ENCODE data around the gene CCDC149. TPM values are rescaled to one million over a fixed set of nuclear protein-coding genes. Genes with fewer than 3 reads are reported as not detected.

Gene CCDC149
- total RNA-seq, 1 experiment from 2014 or later, result 5.3 TPM

DNA sequence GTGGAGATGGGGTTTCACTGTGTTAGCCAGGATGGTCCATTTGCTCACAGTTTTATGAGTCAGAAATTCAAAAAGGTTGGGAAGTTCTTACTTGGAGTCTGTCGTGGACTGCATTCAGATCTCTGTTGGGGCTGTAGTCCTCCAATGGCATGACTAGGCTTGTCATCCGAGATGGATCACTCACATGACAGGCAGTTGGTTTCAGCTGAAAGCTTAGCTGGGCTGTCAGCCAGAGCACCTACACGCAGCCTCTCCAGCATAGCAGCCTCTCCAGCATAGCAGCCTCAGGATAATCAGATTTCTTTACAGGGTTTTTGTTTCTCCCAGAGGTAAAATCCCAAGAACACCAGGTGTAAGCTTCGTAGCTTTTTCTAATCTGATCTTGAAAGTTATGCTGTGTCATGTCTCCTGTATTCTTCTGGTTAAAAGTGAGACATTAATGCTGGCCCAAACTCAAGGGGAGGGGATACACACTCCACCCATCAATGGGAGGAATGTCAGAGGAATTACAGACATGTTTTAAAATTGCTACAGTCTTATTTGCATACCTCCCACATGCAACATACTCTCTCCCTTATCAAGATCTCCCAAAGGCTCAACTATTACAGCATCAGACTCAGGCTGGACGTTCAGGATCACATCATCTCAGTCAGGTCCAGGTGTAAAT, 149.1 kb downstream of the CCDC149 start:
- no peaks in the 10 kb centered on the region for H3K36me3 ChIP-seq (ENCODE audit: control insufficient read depth in 1 of 2, insufficient read depth in 2 of 2, low read length in 2 of 2)
- no peak overlapping the region for H2AFZ ChIP-seq (ENCODE audit: low read depth, low read length, poor library complexity, severe bottlenecking)
- RAD21 ChIA-PET (ENCODE audit: low non-redundant PET in 1 of 2, low total read pairs in 2 of 2, uncharacterized antibody in 2 of 2, unreplicated experiment in 2 of 2), result no interaction called here
- H4K20me1 ChIP-seq (ENCODE audit: insufficient read depth), result no peaks in the 10 kb centered on the region
- CTCF ChIA-PET, result no interaction called here
- H3K9me3 ChIP-seq (ENCODE audit: control insufficient read depth in 1 of 2, insufficient read depth in 1 of 2, low read depth in 1 of 2, low read length in 2 of 2), result no peaks in the 10 kb centered on the region
- H3K9me2 ChIP-seq (ENCODE audit: insufficient read depth), result no peaks in the 10 kb centered on the region
- POLR2A ChIA-PET, result no interaction called here
- H3K4me2 ChIP-seq (ENCODE audit: low read length), result no peak overlapping the region
- 0 out of 4 replicates have a peak, but pooled peaks cover 0 to 6% of the 10 kb centered on the region in 2 experiments for H3K4me1 ChIP-seq (ENCODE audit: control insufficient read depth in 1 of 2, insufficient read depth in 2 of 2, low read length in 2 of 2)
- DNase-seq (ENCODE audit: low read depth, low spot score), result no peak
- H3K9ac ChIP-seq (ENCODE audit: low read length), result no peak overlapping the region
- TF ChIP-seq ATF3 (IDR thresholded peaks at IDR 0.05) (no peak), POLR2A (IDR thresholded peaks at IDR 0.05; ENCODE audit: borderline replicate concordance, extremely low read depth, insufficient read depth, insufficient read length) (no peak), CBX3 (IDR thresholded peaks at IDR 0.05; ENCODE audit: low read depth) (no peak), SRF (IDR thresholded peaks at IDR 0.05; ENCODE audit: low read depth) (no peak), ELF1 (IDR thresholded peaks at IDR 0.05; ENCODE audit: borderline replicate concordance, low read depth) (no peak), ZNF274 (IDR thresholded peaks at IDR 0.05; ENCODE audit: low read depth, low read length) (no peak), ZFX (IDR thresholded peaks at IDR 0.05) (no peak), MAX (IDR thresholded peaks at IDR 0.05) (no peak)
- TF ChIP-seq, protein P1, sequence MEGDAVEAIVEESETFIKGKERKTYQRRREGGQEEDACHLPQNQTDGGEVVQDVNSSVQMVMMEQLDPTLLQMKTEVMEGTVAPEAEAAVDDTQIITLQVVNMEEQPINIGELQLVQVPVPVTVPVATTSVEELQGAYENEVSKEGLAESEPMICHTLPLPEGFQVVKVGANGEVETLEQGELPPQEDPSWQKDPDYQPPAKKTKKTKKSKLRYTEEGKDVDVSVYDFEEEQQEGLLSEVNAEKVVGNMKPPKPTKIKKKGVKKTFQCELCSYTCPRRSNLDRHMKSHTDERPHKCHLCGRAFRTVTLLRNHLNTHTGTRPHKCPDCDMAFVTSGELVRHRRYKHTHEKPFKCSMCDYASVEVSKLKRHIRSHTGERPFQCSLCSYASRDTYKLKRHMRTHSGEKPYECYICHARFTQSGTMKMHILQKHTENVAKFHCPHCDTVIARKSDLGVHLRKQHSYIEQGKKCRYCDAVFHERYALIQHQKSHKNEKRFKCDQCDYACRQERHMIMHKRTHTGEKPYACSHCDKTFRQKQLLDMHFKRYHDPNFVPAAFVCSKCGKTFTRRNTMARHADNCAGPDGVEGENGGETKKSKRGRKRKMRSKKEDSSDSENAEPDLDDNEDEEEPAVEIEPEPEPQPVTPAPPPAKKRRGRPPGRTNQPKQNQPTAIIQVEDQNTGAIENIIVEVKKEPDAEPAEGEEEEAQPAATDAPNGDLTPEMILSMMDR (IDR thresholded peaks at IDR 0.05 in 2 of 3, conservative IDR thresholded peaks at IDR 0.05 in 1 of 3; ENCODE audit: borderline replicate concordance in 1 of 3, insufficient read depth in 1 of 3, low read depth in 2 of 3, low read length in 2 of 3), result no peak
- no peak overlapping the region for H3K4me3 ChIP-seq (replicated peaks in 1 of 2; ENCODE audit: low read depth in 1 of 2, low read length in 2 of 2)
- H3K27ac ChIP-seq (ENCODE audit: low read depth, low read length), result no peak overlapping the region
- no peaks in the 10 kb centered on the region for H3K79me2 ChIP-seq (ENCODE audit: insufficient read depth, low read length)
- no peak for ATAC-seq
- no peaks in the 10 kb centered on the region for H3K27me3 ChIP-seq (ENCODE audit: insufficient read depth, low read length)
- intact Hi-C loops (cut with micrococcal nuclease), result no loop called here
- no TSS peak for BruUV-seq (replicated peaks)

Other genes with a start within 250 kb of the CCDC149 start
- gene SOD3, start 117.5 kb downstream of the CCDC149 start, total RNA-seq (2021; ENCODE audit: unreplicated experiment), result 0.25 TPM
- not detected for gene LGI2, start 117.9 kb upstream of the CCDC149 start, total RNA-seq (2021; ENCODE audit: unreplicated experiment)
- gene SEPSECS, start 247.4 kb upstream of the CCDC149 start, total RNA-seq (2021; ENCODE audit: unreplicated experiment), result 10.6 TPM